Islet of Langerhans (tissue), 1 donor: ENCODE results near the gene DRD3.

Experiments used
- FAIRE-seq: peaks from one replicate; lab custom pipeline; 2011; peaks lifted over from hg19 to GRCh38; lab: Jason Lieb, UNC

Gene DRD3

GRCh38 chr3:114178770-114179368, at the start of gene DRD3:
DRD3 (minus strand) TSS chr3:114179052; CDS start chr3:114171992, 7,060 bp downstream.
- no peak for FAIRE-seq

- FAIRE-seq = no peak
These were observed 48.2 kb upstream of the DRD3 start for GRCh38 chr3:114227076-114227475.

- no peak for FAIRE-seq
These were observed 47.5 kb upstream of the DRD3 start for GRCh38 chr3:114226313-114226712.

GRCh38 chr3:114223143-114223542, 44.3 kb upstream of the DRD3 start:
- no peak for FAIRE-seq

- no peak for FAIRE-seq
These were observed 43.0 kb upstream of the DRD3 start for GRCh38 chr3:114221881-114222264.

- FAIRE-seq = no peak
These were observed 42.5 kb upstream of the DRD3 start for GRCh38 chr3:114221165-114221880.

GRCh38 chr3:114219741-114220140, 40.9 kb upstream of the DRD3 start:
- no peak for FAIRE-seq

GRCh38 chr3:114218578-114219185, 39.8 kb upstream of the DRD3 start:
- FAIRE-seq = no peak

GRCh38 chr3:114218006-114218405, 39.2 kb upstream of the DRD3 start:
- no peak for FAIRE-seq

GRCh38 chr3:114217266-114217665, 38.4 kb upstream of the DRD3 start:
- FAIRE-seq = no peak

- FAIRE-seq = no peak
These were observed 37.5 kb upstream of the DRD3 start for GRCh38 chr3:114216186-114216970.

GRCh38 chr3:114214542-114215341, 35.9 kb upstream of the DRD3 start:
- FAIRE-seq = no peak

GRCh38 chr3:114213627-114214541, 35.0 kb upstream of the DRD3 start:
- peak; percentile 9 for FAIRE-seq

- no peak for FAIRE-seq
These were observed 34.4 kb upstream of the DRD3 start for GRCh38 chr3:114213292-114213626.

GRCh38 chr3:114212646-114213045, 33.8 kb upstream of the DRD3 start:
- no peak for FAIRE-seq

GRCh38 chr3:114207768-114208167, 28.9 kb upstream of the DRD3 start:
- FAIRE-seq = no peak

GRCh38 chr3:114206342-114206741, 27.5 kb upstream of the DRD3 start:
- no peak for FAIRE-seq

- no peak for FAIRE-seq
These were observed 26.7 kb upstream of the DRD3 start for GRCh38 chr3:114205541-114205940.

- FAIRE-seq = no peak
These were observed 15.9 kb upstream of the DRD3 start for GRCh38 chr3:114194750-114195149.

- FAIRE-seq = no peak
These were observed 13.3 kb upstream of the DRD3 start for GRCh38 chr3:114192136-114192535.

- no peak for FAIRE-seq
These were observed 7.6 kb upstream of the DRD3 start for GRCh38 chr3:114186501-114186900.
